Endodermal cell (in vitro differentiated cells): ENCODE data around the gene TAF6. TPM values are rescaled to one million over a fixed set of nuclear protein-coding genes. Genes with fewer than 3 reads are reported as not detected.

Experiments
- DNase-seq: peaks from one replicate; pipeline ENCODE4 v3.0.0-alpha.2; 2017
- H3K27ac ChIP-seq: 2 replicates; pipeline ENCODE4 v1.5.1; 2013; ENCODE audit warnings: mild to moderate bottlenecking, low read depth, low read length, moderate library complexity
- H3K27me3 ChIP-seq: 2 replicates; pipeline ENCODE4 v1.6.1; 2013; ENCODE audit warnings: mild to moderate bottlenecking, low read length, moderate library complexity; ENCODE audit not compliant: insufficient read depth, control insufficient read depth, poor library complexity, severe bottlenecking
- H3K36me3 ChIP-seq: 2 replicates; pipeline ENCODE4 v1.7.0; 2013; ENCODE audit warnings: mild to moderate bottlenecking, low read length, moderate library complexity; ENCODE audit not compliant: control insufficient read depth, insufficient read depth
- H3K4me1 ChIP-seq: one replicate; pipeline ENCODE4 v1.7.0; 2013; ENCODE audit warnings: low read length; ENCODE audit not compliant: control insufficient read depth, insufficient read depth
- H3K4me3 ChIP-seq: 2 replicates; pipeline ENCODE4 v1.5.1; 2013; ENCODE audit warnings: mild to moderate bottlenecking, low read length, moderate library complexity
- H3K9ac ChIP-seq: 2 replicates; pipeline ENCODE4 v1.6.1; 2013; ENCODE audit warnings: mild to moderate bottlenecking, low read length, moderate library complexity; ENCODE audit not compliant: poor library complexity, severe bottlenecking; ENCODE audit errors: extremely low read depth
- H3K9me3 ChIP-seq: 2 replicates; pipeline ENCODE4 v1.6.1; 2013; ENCODE audit warnings: mild to moderate bottlenecking, low read length, moderate library complexity; ENCODE audit not compliant: control insufficient read depth
- H3K27ac Mint-ChIP-seq: 2 replicates; pipeline ENCODE4 v1.8.0; 2020; ENCODE audit warnings: mixed read lengths
- H3K27me3 Mint-ChIP-seq: 2 replicates; pipeline ENCODE4 v1.8.0; 2021; ENCODE audit warnings: mild to moderate bottlenecking, mixed read lengths; ENCODE audit not compliant: insufficient read depth
- H3K36me3 Mint-ChIP-seq: 2 replicates; pipeline ENCODE4 v1.8.0; 2020; ENCODE audit warnings: low read depth, mixed read lengths
- H3K4me1 Mint-ChIP-seq: 2 replicates; pipeline ENCODE4 v1.8.0; 2020; ENCODE audit warnings: mixed read lengths
- H3K4me3 Mint-ChIP-seq: 2 replicates; pipeline ENCODE4 v1.8.0; 2020; ENCODE audit warnings: mild to moderate bottlenecking, moderate library complexity, mixed read lengths
- H3K9me3 Mint-ChIP-seq: 2 replicates; pipeline ENCODE4 v1.8.0; 2020; ENCODE audit warnings: mild to moderate bottlenecking, mixed read lengths
- CTCF ChIP-seq: fragments of 200-600 bp; sonication (generic); conservative IDR thresholded peaks from 2 replicates; pipeline ENCODE4 v1.5.0; 2021; ENCODE audit warnings: antibody characterized with exemption, mild to moderate bottlenecking
- WGBS, 2 experiments: methylation state at CpG; one replicate each; pipeline versions ENCODE4 v1.1.5 to v1.1.7; 2013; ENCODE audit warnings: missing lambda C conversion rate in 2 of 2, mixed read lengths in 1 of 2; ENCODE audit not compliant: insufficient coverage in 1 of 2, insufficient read length in 1 of 2; 5-methylcytosine and 5-hydroxymethylcytosine counted together
- total RNA-seq, 2 donors: library from RNA; stranded (reverse); fragmentation: NEBNext Ultra II Directional in 1 of 2; extraction: Animal tissue kit (Norgen Biotek cat#: 25700) in 1 of 2; gene quantifications; 2 replicates in 1 of 2; 3 replicates in 1 of 2; pipeline ENCODE4 v1.2.1, GENCODE V29; 2021

The TAF6 gene
- total RNA-seq, 2 donors from 2014 or later, result 83.1 to 113 TPM

GRCh38 chr7:100153708-100154535 is 34.8 kb upstream of the TAF6 start:
- Mint-ChIP-seq H3K4me1 (peaks cover 44% of the 10 kb centered on the region), H3K27ac (peak overlapping the region; percentile 79), H3K9me3 (no peaks in the 10 kb centered on the region), H3K36me3 (peaks cover 41% of the 10 kb centered on the region), H3K4me3 (peak overlapping the region; percentile 18), H3K27me3 (no peaks in the 10 kb centered on the region)
- DNase-seq, result peak; percentile 50
- peaks cover 21% of the 10 kb centered on the region for H3K4me1 ChIP-seq
- H3K9ac ChIP-seq, result no peak overlapping the region
- no peaks in the 10 kb centered on the region for H3K9me3 ChIP-seq
- no peak overlapping the region for H3K27ac ChIP-seq
- peaks cover 47% of the 10 kb centered on the region for H3K36me3 ChIP-seq
- H3K4me3 ChIP-seq, result no peak overlapping the region
- WGBS, 2 experiments, result 88 to 90% methylated on average over 4 to 15 of the region's 16 CpGs
- no peak for TF ChIP-seq CTCF
- no peaks in the 10 kb centered on the region for H3K27me3 ChIP-seq

- WGBS, 2 experiments, result 90 to 94% methylated on average over 12 to 18 of the region's 18 CpGs
- H3K9ac ChIP-seq, result no peak overlapping the region
- no peak overlapping the region for H3K27ac ChIP-seq
- H3K4me3 ChIP-seq, result no peak overlapping the region
- Mint-ChIP-seq H3K9me3 (no peaks in the 10 kb centered on the region), H3K36me3 (peaks cover 41% of the 10 kb centered on the region), H3K4me1 (peaks cover 47% of the 10 kb centered on the region), H3K27ac (no peak overlapping the region), H3K4me3 (no peak overlapping the region), H3K27me3 (no peaks in the 10 kb centered on the region)
- peaks cover 47% of the 10 kb centered on the region for H3K36me3 ChIP-seq
- DNase-seq, result peak; percentile 43
- H3K4me1 ChIP-seq, result peaks cover 23% of the 10 kb centered on the region
- H3K27me3 ChIP-seq, result no peaks in the 10 kb centered on the region
- TF ChIP-seq CTCF, result no peak
- no peaks in the 10 kb centered on the region for H3K9me3 ChIP-seq
Observed at GRCh38 chr7:100152937-100153666, 33.9 kb upstream of the TAF6 start.

GRCh38 chr7:100152404-100152803 is 33.2 kb upstream of the TAF6 start:
- Histone ChIP-seq H3K27me3 (no peaks in the 10 kb centered on the region), H3K36me3 (peaks cover 47% of the 10 kb centered on the region), H3K27ac (no peak overlapping the region), H3K9ac (no peak overlapping the region), H3K4me1 (peaks cover 23% of the 10 kb centered on the region), H3K4me3 (no peak overlapping the region), H3K9me3 (no peaks in the 10 kb centered on the region)
- H3K9me3 Mint-ChIP-seq, result no peaks in the 10 kb centered on the region
- peaks cover 43% of the 10 kb centered on the region for H3K4me1 Mint-ChIP-seq
- DNase-seq, result no peak
- peaks cover 39% of the 10 kb centered on the region for H3K36me3 Mint-ChIP-seq
- H3K4me3 Mint-ChIP-seq, result no peak overlapping the region
- H3K27ac Mint-ChIP-seq, result no peak overlapping the region
- no peaks in the 10 kb centered on the region for H3K27me3 Mint-ChIP-seq
- no peak for TF ChIP-seq CTCF
